ENCODE measurements around the gene TDRD6. TPM values are rescaled to one million over a fixed set of nuclear protein-coding genes. Genes with fewer than 3 reads are reported as not detected.
"Not testable (repeated sequence)": the region's sequence is repeated elsewhere in the genome, so short reads cannot be mapped to it uniquely, and the experiment has no call there.

The TDRD6 gene
- total RNA-seq, 1 experiment from 2014 or later = 0.02 TPM

DNA sequence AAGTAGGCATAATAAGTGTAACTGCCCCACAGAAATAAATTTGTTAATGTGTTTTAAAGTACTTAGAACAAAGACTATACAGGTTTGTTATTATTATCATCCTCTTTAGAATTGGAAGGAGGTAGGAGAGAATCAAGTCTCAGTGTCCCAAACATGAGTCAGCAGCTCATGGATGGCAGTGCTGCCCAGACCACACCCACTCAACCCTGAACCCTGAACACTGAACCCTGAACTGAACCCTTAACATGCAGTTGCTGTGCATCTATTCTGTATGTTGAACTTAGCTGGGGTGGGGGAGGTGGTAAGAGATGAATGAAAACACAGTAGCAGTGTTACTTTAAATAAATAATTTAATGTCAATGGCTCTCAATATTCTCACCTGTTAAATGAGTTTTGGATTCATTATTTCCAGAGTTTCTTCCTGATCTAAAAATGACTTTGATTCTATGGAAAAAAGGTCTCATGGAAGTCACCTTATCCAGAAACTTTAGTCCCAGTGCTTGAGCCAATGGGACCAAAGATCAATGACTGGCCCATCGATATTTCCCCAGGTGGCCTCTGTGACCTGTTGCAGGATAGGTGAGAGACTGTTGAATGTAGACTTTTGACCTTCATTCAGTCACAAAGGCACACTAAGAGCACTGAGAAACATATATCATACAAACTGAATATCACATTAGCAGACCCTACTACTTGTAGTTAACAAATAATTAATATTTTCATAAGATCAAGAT, 55.9 kb downstream of the TDRD6 start:
- Histone ChIP-seq H2BK12ac (ENCODE audit: insufficient read length, low read depth, low read length) (no peak overlapping the region), H3K14ac (ENCODE audit: insufficient read depth, low read length) (no peak overlapping the region), H2BK5ac (ENCODE audit: insufficient read length, low read length) (no peak overlapping the region), H4K20me1 (ENCODE audit: control insufficient read depth, insufficient read depth, insufficient read length) (no peaks in the 10 kb centered on the region), H3K23ac (ENCODE audit: insufficient read length, low read depth, low read length) (no peak overlapping the region), H3K27ac (ENCODE audit: insufficient read length, low read depth, low read length) (no peak overlapping the region), H3K9ac (ENCODE audit: extremely low read depth, insufficient read length, low read length) (no peak overlapping the region), H3K27me3 (ENCODE audit: insufficient read depth, low read length) (no peaks in the 10 kb centered on the region), H3K4me2 (ENCODE audit: insufficient read depth, insufficient read length, low read length) (no peak overlapping the region), H3K4me1 (ENCODE audit: insufficient read depth, low read length) (peaks cover 3% of the 10 kb centered on the region), H2BK20ac (ENCODE audit: low read depth, low read length, poor library complexity, severe bottlenecking) (no peak overlapping the region), H2BK120ac (ENCODE audit: low read depth, low read length, poor library complexity, severe bottlenecking) (no peak overlapping the region), H4K8ac (replicated peaks; ENCODE audit: insufficient read length, low read depth, low read length) (no peak overlapping the region), H3K4ac (ENCODE audit: low read depth, low read length) (no peak overlapping the region), H3K79me2 (ENCODE audit: insufficient read depth, low read length) (no peaks in the 10 kb centered on the region), H3K56ac (ENCODE audit: insufficient read length, low read depth, low read length) (no peak overlapping the region), H3K9me3 (ENCODE audit: control insufficient read depth, low read depth, low read length) (no peaks in the 10 kb centered on the region), H3T11ph (ENCODE audit: low read length) (no peak overlapping the region), H4K91ac (ENCODE audit: insufficient read length, low read depth, low read length) (no peak overlapping the region), H3K18ac (ENCODE audit: insufficient read length, low read depth, low read length) (no peak overlapping the region), H3K79me1 (ENCODE audit: insufficient read depth, low read depth, low read length, poor library complexity, severe bottlenecking) (no peaks in the 10 kb centered on the region), H2BK15ac (ENCODE audit: low read depth, low read length) (no peak overlapping the region), H2AFZ (ENCODE audit: low read length) (no peak overlapping the region), H4K5ac (ENCODE audit: insufficient read length, low read depth, low read length) (no peak overlapping the region), H3K23me2 (ENCODE audit: insufficient read length, low read depth, low read length, poor library complexity, severe bottlenecking) (no peaks in the 10 kb centered on the region), H2AK5ac (ENCODE audit: insufficient read length, low read length) (no peak overlapping the region)
- Mint-ChIP-seq H3K9me3 (no peaks in the 10 kb centered on the region; a peak in 1 of 5 replicates), H3K36me3 (ENCODE audit: insufficient read depth in 1 of 3, low read depth in 3 of 3) (no peaks in the 10 kb centered on the region), H3K4me3 (no peak overlapping the region), H3K4me1 (peaks cover 12 to 16% of the 10 kb centered on the region in 2 experiments), H3K27ac (no peak overlapping the region), H3K27me3 (ENCODE audit: low read depth) (peaks cover 19% of the 10 kb centered on the region)
- no CpG with 5 or more reads among the region's 1 CpG for WGBS (ENCODE audit: extremely low coverage, insufficient read length, low lambda C conversion rate)
- DNase-seq = no peak
- TF ChIP-seq CTCF (conservative IDR thresholded peaks at IDR 0.05) = no peak

DNA sequence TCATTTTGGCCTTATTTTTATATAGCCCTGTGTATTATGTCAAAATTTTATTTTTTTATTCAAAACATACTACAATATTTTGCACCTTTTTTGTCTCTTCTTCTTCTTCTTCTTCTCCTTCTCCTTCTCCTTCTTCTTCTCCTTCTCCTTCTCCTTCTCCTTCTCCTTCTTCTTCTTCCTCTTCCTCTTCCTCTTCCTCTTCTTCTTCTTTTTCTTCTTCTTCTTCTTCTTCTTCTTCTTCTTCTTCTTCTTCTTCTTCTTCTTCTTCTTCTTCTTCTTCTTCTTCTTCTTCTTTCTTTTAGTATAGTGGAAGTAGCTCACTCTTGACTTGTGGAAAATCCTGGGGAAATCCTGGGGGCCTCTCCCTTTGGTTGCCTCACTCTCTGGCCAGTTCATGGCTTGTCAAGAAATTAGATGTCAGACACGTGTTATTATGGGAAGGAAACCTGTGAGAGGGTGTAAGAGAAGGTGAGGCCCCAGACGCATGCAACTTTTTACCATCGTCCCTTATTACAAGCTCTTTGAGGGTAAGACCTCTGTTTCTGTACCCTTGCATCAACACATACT, 56.6 kb downstream of the TDRD6 start:
- H3K36me3 Mint-ChIP-seq (ENCODE audit: insufficient read depth in 1 of 3, low read depth in 3 of 3); H4K5ac ChIP-seq (ENCODE audit: insufficient read length, low read depth, low read length); H3K79me2 ChIP-seq (ENCODE audit: insufficient read depth, low read length); H3K27ac Mint-ChIP-seq; H3T11ph ChIP-seq (ENCODE audit: low read length); H3K27me3 ChIP-seq (ENCODE audit: insufficient read depth, low read length); H3K9me3 ChIP-seq (ENCODE audit: control insufficient read depth, low read depth, low read length); H3K23me2 ChIP-seq (ENCODE audit: insufficient read length, low read depth, low read length, poor library complexity, severe bottlenecking); H3K18ac ChIP-seq (ENCODE audit: insufficient read length, low read depth, low read length); H2BK12ac ChIP-seq (ENCODE audit: insufficient read length, low read depth, low read length); H2BK5ac ChIP-seq (ENCODE audit: insufficient read length, low read length); H3K4me2 ChIP-seq (ENCODE audit: insufficient read depth, insufficient read length, low read length); H3K14ac ChIP-seq (ENCODE audit: insufficient read depth, low read length); H3K56ac ChIP-seq (ENCODE audit: insufficient read length, low read depth, low read length); H3K9ac ChIP-seq (ENCODE audit: extremely low read depth, insufficient read length, low read length); DNase-seq; H3K9me3 Mint-ChIP-seq; H3K23ac ChIP-seq (ENCODE audit: insufficient read length, low read depth, low read length); H3K4me1 ChIP-seq (ENCODE audit: insufficient read depth, low read length); H3K4me3 Mint-ChIP-seq; H2BK20ac ChIP-seq (ENCODE audit: low read depth, low read length, poor library complexity, severe bottlenecking); H2AFZ ChIP-seq (ENCODE audit: low read length); H2BK120ac ChIP-seq (ENCODE audit: low read depth, low read length, poor library complexity, severe bottlenecking); H3K79me1 ChIP-seq (ENCODE audit: insufficient read depth, low read depth, low read length, poor library complexity, severe bottlenecking); H3K27ac ChIP-seq (ENCODE audit: insufficient read length, low read depth, low read length); H2BK15ac ChIP-seq (ENCODE audit: low read depth, low read length); H2AK5ac ChIP-seq (ENCODE audit: insufficient read length, low read length); H4K20me1 ChIP-seq (ENCODE audit: control insufficient read depth, insufficient read depth, insufficient read length); H3K4ac ChIP-seq (ENCODE audit: low read depth, low read length); H4K8ac ChIP-seq (replicated peaks; ENCODE audit: insufficient read length, low read depth, low read length); H4K91ac ChIP-seq (ENCODE audit: insufficient read length, low read depth, low read length): not testable (repeated sequence)
- peaks cover 19% of the 10 kb centered on the region for H3K27me3 Mint-ChIP-seq (ENCODE audit: low read depth)
- H3K4me1 Mint-ChIP-seq = peaks cover 18 to 23% of the 10 kb centered on the region in 2 experiments
- no CpG with 5 or more reads among the region's 3 CpGs for WGBS (ENCODE audit: extremely low coverage, insufficient read length, low lambda C conversion rate)
